ENCODE data around the gene DBNDD2.

The DBNDD2 gene

GRCh38 chr20:45452238-45452637, 44.1 kb downstream of the DBNDD2 start:
- no peak for TF ChIP-seq CTCF (IDR thresholded peaks at IDR 0.05; ENCODE audit: borderline replicate concordance, control extremely low read depth, extremely low read depth, insufficient read depth, missing control alignments)
- no peak for DNase-seq (ENCODE audit: low spot score)
- in situ Hi-C loops (cut with MboI; ENCODE audit: low sequenced_read_pairs, unreplicated experiment): loop anchor here (25.0 kb wide), 1 partner anchor 310 kb away; no protein-coding TSS in a partner anchor

GRCh38 chr20:45452772-45453691, 44.9 kb downstream of the DBNDD2 start:
- TF ChIP-seq CTCF (IDR thresholded peaks at IDR 0.05; ENCODE audit: borderline replicate concordance, control extremely low read depth, extremely low read depth, insufficient read depth, missing control alignments): no peak
- in situ Hi-C loops (cut with MboI; ENCODE audit: low sequenced_read_pairs, unreplicated experiment): loop anchor here (25.0 kb wide), 1 partner anchor 309 kb away; no protein-coding TSS in a partner anchor
- no peak for DNase-seq (ENCODE audit: low spot score)

- TF ChIP-seq CTCF (IDR thresholded peaks at IDR 0.05; ENCODE audit: borderline replicate concordance, control extremely low read depth, extremely low read depth, insufficient read depth, missing control alignments): no peak
- DNase-seq (ENCODE audit: low spot score): peak; percentile 36
- in situ Hi-C loops (cut with MboI; ENCODE audit: low sequenced_read_pairs, unreplicated experiment): loop anchor here (25.0 kb wide), 1 partner anchor 306 kb away; no protein-coding TSS in a partner anchor
Observed at GRCh38 chr20:45456632-45457031, 48.5 kb downstream of the DBNDD2 start.

DNA sequence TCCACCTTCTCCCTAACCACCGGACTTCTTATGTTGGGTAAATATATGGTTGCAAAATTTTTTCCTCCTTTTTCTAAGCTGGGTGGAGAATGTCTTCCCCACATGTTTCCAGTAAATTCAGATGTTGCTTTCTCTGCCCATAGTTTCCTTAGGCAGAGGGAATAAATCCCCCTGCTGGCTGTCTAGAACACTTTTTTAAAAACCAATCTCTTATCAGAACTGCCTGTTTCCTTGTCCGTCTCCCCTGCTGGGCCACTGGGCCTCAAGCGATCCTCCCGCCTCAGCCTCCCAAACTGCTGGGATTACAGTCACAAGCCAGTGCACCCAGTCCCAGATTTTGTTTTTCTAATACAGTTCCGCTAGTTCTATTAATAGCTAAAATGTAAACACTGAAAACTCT, 51.5 kb downstream of the DBNDD2 start:
- in situ Hi-C loops (cut with MboI; ENCODE audit: low sequenced_read_pairs, unreplicated experiment): loop anchor here (25.0 kb wide), 1 partner anchor 303 kb away; no protein-coding TSS in a partner anchor
- no peak for DNase-seq (ENCODE audit: low spot score)
- TF ChIP-seq CTCF (IDR thresholded peaks at IDR 0.05; ENCODE audit: borderline replicate concordance, control extremely low read depth, extremely low read depth, insufficient read depth, missing control alignments): no peak
